HG03354 (cell line): ENCODE results near the gene FAM185A.
"Not testable (repeated sequence)": the region's sequence is repeated elsewhere in the genome, so short reads cannot be mapped to it uniquely, and the experiment has no call there.

Experiments used
- ATAC-seq: cut with Tn5 transposase; IDR thresholded peaks from one replicate; pipeline ENCODE4 v1.9.1; 2021; ENCODE audit warnings: mild to moderate bottlenecking; ENCODE audit not compliant: unreplicated experiment, poor library complexity, severe bottlenecking

Gene FAM185A

GRCh38 chr7:102770467-102770866 lies 21.7 kb downstream of the FAM185A start:
- peak; percentile 73 for ATAC-seq

GRCh38 chr7:102776217-102776616 lies 27.4 kb downstream of the FAM185A start:
- ATAC-seq: not testable (repeated sequence)

GRCh38 chr7:102778663-102779062 lies 29.9 kb downstream of the FAM185A start:
- not testable (repeated sequence) for ATAC-seq

GRCh38 chr7:102780926-102781325 lies 32.1 kb downstream of the FAM185A start:
- not testable (repeated sequence) for ATAC-seq

- ATAC-seq: not testable (repeated sequence)
These were observed 40.0 kb downstream of the FAM185A start for GRCh38 chr7:102788770-102789169.

GRCh38 chr7:102790364-102791100 lies 41.7 kb downstream of the FAM185A start:
- ATAC-seq: not testable (repeated sequence)

GRCh38 chr7:102791367-102791766 lies 42.6 kb downstream of the FAM185A start:
- not testable (repeated sequence) for ATAC-seq

- not testable (repeated sequence) for ATAC-seq
These were observed 43.0 kb downstream of the FAM185A start for GRCh38 chr7:102791831-102792230.

GRCh38 chr7:102794567-102794966 lies 45.8 kb downstream of the FAM185A start:
- ATAC-seq: not testable (repeated sequence)

GRCh38 chr7:102795987-102796595 lies 47.3 kb downstream of the FAM185A start:
- ATAC-seq: not testable (repeated sequence)

GRCh38 chr7:102806613-102807012 lies 57.8 kb downstream of the FAM185A start:
- no peak for ATAC-seq

GRCh38 chr7:102810916-102811315 lies 62.1 kb downstream of the FAM185A start:
- ATAC-seq: no peak

- ATAC-seq: no peak
These were observed 63.3 kb downstream of the FAM185A start for GRCh38 chr7:102811942-102812678.

- no peak for ATAC-seq
These were observed 64.6 kb downstream of the FAM185A start for GRCh38 chr7:102813191-102814024.

GRCh38 chr7:102814025-102814471 lies 65.2 kb downstream of the FAM185A start:
- ATAC-seq: no peak

- no peak for ATAC-seq
These were observed 69.1 kb downstream of the FAM185A start for GRCh38 chr7:102817616-102818573.

- ATAC-seq: no peak
These were observed 70.4 kb downstream of the FAM185A start for GRCh38 chr7:102819151-102819550.

- ATAC-seq: no peak
These were observed 73.4 kb downstream of the FAM185A start for GRCh38 chr7:102821994-102822747.
